COLO668 (cell line): Measurements from ENCODE around the gene IL1RL1.

ENCODE experiments used
- DNase-seq: peaks from one replicate; lab custom pipeline; 2025; ENCODE audit not compliant: unreplicated experiment; lab: John Stamatoyannopoulos, UW

Gene IL1RL1

DNA sequence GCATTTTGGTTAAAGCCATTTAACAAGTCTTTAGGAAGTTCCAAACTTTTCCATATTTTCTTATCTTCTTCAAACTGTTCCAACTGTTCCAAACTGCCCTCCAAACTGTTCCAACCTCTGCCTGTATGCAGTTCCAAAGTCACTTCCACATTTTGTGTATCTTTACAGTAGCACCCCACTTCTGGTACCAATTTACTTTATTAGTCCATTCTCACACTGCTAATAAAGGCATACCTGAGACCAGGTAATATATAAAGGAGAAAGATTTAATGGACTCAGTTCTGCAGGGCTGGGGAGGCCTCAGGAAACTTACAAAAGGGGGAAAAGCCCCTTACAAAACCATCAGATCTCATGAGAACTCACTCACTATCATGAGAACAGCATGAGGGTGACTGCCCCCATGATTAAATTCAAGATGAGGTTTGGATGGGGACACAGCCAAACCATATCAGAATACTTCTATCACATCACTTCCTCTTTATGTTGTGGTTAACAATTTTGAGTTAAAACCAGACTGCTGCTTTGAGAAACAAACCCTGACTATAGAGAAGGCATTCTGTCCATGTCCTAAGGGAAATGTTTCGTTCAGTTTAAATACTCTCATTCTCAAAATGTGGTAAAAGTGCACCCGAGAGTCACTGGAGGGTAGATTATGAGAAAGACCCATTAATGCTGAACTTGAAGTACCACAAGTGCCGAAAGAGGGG lies 55.2 kb downstream of the IL1RL1 start:
- DNase-seq = no peak

DNA sequence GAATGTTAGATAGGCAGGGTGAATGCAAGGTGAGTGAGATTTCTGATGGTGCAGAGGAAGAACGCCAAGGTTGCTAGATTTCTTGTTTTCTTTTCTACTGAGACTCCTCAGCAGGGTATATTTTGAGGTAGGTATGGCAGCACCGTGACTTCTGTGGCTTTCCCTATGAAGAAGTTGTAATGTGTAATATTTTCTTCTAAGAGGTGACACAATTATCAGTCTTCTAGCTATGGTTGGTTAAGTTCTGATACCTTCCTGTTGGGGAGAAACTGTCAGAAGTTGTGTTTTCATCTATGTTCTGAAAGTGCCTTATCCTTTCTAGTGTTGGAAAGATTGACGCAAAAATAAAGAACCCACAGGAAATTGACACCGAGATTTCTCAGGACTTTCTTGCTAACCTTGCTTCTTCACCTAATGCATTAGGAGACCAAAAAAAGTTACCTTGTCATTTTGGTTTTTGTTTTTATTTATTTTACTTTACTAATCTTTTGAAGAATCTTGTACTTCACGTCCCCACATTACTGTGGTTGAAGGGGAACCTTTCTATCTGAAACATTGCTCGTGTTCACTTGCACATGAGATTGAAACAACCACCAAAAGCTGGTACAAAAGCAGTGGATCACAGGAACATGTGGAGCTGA lies 56.1 kb downstream of the IL1RL1 start:
- no peak for DNase-seq

DNA sequence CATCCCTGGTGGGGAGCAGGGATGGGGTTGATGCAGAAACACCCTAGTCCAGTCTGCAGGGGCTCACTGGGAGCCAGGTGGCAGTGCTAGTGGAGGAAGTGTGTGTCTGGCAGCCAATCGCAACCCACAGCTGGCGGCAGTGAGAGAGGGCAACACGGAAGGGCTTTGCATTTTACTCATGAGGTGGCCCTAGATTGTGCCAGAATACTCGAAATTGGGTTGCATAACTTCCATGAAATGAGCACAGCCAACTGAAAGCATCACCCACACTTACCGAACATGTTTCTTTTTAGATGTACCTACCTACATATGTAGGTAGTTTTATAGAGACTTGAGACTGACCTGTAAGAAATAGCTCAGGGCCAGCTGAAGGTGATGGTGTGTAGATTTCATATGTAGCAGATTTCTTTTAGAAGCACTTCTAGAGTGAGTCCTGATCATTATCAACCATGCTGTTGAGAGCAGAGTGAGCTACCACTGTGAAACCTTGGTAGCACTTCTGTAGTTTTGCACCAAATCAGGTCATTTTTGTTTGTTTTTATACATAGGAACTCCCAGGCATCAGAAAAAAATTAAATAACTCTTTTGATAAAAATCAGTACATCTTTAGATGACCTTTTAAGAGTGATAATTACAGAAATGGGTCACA lies 57.2 kb downstream of the IL1RL1 start:
- DNase-seq = no peak

DNA sequence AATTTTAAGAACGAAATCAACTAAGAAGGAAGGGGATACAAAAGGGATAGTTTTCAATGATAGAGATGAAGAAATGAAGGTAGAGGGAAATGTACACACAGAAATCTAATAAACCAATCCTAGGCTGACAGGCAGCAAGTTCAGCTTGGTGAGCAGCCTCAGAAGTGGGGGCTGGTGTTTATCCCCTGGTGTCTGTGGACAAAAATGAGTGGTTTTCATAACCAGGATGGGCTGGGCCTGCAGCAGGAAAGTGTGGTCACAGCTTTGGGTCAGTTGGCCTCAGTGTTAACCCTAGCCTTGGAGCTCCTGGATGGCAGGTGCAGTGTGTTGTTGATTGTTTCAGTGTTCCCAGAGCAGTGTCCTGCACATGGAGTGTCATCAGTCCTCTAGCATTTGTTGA lies 58.5 kb downstream of the IL1RL1 start:
- DNase-seq = no peak

DNA sequence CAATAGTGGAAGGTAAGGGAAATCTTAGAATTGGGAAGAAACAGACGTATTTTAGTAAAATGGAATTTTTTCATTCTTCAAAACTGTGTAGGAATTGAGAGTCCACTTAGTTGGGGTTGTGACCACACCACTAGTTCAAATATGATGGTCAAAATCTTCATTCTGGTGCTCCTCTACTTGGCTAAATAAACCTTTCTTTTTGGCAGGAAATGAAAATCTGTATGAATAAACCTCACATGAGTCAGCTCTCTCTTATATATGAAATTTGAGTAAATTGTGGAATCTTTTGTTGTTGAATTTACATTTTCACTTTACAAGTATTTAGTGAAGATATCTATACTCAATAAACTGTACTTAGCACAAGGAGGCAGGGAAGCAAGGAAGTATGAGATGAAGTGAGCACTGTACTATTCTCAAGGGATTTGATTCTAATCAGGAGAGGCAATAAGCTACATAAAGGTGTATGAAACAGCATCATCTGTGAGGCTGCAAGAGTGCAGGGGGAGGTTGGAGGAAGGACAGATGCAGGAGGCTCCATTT lies 64.8 kb downstream of the IL1RL1 start:
- DNase-seq = no peak

DNA sequence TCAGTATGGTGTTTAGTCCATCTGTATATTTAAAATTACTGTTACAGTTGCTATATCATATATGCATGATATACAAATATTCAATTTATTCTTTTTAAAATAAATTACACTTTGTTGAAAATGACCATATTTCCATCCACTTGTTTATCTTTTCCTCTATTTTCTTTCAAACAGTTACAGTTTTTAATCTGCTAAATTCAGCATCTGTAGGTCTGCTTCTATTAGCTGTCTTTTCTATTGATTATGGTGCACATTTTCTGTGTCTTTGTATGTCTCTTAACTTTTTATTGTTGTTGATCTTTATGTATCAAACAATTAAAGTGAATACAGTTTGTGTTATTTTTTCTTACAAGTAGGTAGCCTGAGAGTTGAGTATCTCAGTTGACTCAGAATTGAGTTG lies 72.4 kb downstream of the IL1RL1 start:
- no peak for DNase-seq

DNA sequence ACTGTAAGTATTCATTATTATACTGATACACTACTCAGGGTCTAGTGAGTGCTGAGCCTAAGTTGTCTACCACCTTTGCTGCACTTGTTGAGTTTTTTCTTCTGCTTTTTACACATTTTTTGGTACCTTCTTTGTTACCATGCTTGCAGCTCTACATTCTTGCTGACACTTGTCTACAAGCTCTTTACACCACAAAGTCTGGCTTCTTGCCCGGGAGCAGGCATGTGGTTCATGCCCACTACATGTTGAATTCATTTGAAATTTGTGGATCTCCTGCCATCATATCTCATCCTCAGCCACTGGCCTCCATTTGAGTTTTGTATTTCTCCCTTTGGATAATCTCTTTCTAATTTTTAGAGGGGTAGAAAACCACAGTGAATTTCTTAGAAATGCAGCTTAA lies 74.2 kb downstream of the IL1RL1 start:
- DNase-seq = no peak

DNA sequence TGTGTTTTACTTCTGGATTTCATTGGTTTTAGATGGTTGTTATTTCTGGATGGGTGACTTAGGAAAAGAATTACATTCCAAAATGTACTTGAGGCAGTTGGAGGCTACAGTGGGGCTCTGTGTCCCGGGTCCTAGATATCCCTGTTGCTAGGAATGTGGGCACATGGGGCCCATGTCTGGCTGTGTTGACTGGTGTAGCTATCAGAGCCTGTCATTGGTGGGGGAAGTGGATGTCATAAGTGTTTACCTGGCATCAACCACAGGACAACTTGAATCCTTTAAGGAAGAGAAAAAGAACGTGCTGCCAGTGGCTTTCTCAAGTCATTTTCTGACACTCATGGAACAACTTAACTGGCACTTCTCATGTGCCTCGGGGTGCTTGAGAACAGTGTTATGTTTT lies 74.6 kb downstream of the IL1RL1 start:
- DNase-seq = no peak

DNA sequence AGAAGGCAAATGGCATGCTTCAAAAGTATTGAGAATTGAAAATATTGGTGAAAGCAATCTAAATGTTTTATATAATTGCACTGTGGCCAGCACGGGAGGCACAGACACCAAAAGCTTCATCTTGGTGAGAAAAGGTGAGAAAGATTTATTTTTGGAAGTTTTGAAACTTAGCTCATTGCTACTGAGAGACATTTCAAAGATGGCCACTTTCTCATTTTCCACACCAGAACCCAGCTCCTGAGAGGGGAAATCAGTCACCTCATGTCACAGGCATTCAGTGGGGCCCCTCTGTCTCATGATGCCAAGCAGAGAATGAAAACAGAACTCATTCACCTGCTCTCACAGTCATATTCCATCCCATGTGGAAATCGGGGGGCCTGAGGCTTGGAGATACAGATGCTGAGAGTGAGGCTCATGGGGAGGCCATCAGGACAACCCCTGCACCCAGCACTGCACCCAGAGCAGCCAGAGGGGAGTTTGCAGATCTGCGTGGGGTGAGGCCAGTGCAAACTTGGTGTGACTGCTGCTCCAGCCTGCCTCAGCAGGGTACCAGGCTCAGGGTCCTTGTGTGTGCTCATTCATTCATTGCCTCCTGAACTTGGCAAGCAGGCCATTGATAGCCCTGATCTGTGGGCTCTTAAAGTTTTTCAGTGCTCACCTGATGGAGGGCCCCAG lies 75.6 kb downstream of the IL1RL1 start:
- DNase-seq = no peak

DNA sequence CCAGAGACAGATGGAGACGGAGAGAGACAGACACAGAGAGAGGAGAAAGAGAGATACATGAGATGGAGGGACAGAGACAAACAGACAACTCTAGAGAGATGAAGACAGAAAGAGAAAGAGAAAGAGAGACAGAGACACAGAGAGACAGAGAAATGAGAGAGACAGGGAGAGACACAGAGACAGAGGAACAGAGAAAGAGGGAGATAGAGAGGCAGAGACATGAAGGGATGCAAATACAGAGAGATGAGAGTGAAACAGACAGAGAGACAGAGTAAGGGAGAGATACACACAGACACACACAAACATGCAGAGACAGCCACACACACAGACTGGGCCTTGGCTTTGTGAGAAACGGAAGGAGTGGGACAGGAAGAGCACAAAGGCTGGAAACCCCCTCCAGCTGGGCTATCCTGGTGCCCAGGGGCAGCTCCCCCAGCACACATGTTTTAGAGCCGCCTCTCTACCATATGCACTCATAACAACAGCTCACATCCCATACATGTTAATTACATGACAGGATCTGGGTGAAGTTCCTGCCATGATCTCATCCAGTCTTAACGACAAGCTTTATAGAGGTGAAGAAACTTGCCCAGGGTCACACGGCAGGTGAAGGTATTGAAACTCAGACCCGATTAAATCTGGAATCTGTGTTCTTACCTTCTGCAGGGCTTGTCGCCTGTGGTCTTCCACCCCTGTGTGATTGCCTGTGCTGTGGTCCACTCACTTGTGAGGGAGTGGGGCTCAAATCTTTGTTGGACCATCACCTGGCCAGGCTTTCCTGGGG lies 76.6 kb downstream of the IL1RL1 start:
- no peak for DNase-seq

DNA sequence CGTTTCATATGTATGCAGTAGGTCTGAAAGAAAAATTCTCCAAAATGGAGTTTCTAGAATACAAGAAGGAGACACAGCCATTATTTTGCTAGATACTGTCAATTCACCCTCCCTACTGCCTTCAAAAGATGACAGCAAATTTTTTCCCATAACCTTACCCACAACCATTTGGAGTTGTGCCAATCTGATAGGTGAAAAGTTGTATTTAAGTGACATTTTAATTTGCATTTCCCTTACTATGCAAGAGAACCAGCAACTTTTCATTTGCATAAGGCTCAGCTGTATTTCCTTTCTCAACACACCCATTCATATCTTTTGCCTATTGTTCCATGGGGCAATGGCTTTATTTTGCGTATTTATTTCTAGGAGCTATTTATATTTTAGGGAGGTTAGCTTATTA lies 80.2 kb downstream of the IL1RL1 start:
- no peak for DNase-seq

DNA sequence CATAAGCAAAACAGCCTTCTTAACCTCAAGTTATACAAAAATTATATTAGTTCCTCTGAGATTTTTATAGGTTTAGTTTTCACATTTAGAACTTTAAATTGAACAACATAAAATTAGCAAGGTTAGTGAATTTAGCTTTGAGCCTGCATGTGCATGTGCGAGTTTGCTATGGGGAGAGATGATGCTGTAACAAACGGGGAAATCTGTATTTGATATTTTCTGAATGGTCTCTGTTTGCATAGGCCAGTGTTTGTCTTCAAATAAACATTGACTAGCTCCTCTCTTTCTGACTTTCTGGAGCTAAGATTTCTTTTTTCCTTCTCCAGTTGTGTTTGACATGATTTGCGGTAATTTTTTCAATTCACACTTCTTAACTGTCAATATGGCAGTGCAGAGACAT lies 80.7 kb downstream of the IL1RL1 start:
- DNase-seq = no peak

DNA sequence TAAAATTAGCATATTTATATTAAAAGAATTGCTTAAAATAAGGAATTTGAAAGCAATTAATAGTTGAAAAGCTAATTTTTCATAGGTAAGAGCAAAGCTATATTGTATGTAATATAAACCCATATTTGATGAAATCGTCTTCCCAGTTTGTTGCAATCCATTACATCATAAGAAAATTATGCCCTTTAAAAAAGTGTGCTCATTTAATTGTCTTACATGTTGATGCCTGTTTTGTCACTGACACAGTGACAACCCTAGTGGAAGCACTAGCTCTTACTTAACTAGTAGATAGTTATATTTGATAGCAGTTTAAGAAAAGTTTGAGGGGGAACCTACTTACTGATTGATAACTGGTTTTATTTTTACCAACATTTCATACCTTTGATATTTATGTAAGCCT lies 81.6 kb downstream of the IL1RL1 start:
- no peak for DNase-seq

DNA sequence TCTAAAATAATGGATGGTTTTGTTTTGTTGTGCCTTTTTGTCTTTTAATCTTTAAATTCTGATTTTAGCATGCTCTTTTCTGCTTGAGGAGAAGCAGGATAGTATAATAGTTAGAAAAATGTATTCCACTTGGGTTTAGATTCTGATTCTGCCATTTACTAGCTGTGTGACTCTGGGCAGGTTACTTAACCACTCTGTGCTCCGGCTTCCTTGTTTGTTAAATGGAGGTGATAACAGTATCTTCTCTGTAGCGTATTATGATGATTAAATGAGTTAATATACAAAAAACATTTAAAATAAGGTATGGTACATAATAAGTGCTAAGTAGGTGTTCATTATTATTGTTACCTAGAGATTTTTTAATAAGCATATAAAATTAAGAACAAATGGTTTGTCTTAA lies 84.6 kb downstream of the IL1RL1 start:
- DNase-seq = no peak

DNA sequence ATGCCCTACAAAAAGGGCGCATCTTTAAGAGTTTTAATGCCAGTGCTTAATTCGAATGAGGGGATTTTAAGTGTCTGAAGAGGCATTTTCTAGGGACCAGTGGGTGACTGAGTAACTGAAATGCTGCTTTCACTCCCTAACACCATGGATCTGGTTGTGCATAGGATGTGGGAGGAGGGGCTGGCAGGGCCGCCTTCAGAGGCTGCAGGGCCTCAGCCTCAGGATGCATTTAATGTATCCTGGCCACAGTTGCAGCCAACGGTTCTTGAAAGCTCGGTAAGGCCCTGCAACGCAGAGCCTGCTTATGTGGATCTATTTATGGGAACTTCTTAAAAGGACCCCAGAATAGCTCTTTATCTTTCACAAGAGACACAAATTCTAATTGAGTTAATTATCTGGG lies 85.8 kb downstream of the IL1RL1 start:
- no peak for DNase-seq

DNA sequence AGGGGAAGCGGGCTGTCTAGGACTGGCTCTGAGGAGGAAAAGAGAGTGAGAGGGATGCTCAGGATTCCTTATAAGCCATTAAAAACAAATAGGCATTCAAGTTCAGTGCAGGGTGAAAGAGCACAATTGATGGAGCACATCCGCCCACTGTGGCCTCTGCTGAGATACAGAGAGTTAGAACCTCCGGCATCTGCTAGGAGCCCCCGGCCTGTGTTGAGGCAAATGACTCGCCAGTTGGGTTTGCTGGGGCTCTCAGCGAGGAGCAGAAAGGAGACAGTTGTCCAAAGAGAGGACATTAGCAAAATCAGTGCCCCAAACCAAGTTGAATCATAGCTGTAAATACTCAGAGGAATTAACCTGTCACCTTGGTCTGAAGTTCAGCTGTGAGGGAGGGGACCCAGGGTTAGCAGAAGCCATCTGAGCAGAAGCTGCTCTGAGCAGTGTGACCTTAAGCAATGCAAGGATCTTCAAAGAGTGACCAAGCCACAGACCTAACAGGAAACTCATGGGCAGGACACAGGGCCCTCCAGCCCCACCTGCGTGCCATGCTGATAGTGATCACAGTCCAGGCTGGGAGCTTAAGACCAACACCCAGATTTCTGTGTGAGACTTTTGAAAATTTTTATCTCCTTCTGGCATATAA lies 88.3 kb downstream of the IL1RL1 start:
- no peak for DNase-seq

DNA sequence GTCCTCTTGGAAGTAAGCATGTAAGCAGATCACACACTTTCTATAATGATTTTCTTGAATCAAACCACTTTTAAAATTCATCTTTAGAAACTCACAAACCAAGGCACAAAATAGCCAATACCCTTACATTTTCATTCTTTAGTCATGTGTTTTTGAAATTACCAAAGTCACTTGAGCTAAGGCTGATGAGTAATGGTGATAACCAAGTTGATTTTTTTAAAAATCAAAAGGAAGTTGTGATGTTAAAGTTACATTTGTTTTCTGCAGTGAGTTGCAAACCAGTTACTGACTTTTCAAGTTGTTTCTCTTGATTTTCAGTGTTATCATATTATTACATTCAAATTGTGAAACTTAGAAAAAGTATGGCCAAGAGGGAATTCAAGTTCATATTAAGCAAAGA lies 90.1 kb downstream of the IL1RL1 start:
- DNase-seq = no peak
